ENCODE measurements around the gene CBX4.
"Not testable (repeated sequence)": the region's sequence is repeated elsewhere in the genome, so short reads cannot be mapped to it uniquely, and the experiment has no call there.

Gene CBX4

DNA sequence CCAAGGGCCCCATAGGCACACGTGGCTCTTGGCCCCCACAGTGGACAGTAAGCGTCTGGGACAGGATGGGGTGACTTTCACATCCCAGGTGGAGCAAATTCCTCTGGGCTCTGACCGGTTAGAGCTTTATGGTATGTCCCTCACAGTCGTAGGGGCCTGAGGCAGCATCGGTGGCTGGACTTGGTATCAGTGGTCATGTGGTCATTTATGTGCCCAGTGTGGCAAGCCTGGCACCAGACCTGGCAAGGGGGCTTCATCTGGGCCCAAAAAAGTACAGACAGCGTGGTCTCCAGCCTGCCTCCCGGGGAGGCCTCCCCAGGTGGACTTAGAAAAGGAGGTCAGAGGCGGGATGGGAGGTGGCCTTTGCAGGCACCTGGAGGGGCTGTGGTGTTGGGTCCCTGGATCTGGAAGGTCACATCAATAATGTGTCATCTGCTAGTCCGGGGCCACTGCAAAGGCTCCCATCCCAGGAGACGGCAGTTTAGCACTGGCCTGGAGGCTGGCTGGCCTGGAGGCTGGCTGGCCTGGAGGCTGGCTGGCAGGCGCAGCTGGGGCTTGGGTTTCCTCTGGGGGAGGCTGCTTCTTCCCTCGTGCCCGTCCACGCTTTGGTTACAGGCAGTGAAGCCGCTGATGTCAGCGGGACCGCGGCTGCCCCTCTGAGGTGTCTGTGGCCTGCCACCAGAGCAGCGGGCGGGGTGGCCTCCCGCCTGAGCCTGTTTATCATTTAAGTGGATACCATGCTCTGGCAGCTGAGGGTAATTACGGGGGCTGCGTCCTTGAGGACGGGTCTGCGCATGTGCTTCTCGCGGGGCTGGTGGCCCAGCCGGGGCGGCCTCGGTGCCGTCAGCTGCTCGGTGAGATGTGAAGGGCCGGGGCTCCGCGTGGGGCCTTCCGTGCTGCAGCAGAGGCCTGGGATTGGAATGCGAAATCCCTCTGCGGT lies 20.7 kb upstream of the CBX4 start:
- TF ChIP-seq, protein P1, sequence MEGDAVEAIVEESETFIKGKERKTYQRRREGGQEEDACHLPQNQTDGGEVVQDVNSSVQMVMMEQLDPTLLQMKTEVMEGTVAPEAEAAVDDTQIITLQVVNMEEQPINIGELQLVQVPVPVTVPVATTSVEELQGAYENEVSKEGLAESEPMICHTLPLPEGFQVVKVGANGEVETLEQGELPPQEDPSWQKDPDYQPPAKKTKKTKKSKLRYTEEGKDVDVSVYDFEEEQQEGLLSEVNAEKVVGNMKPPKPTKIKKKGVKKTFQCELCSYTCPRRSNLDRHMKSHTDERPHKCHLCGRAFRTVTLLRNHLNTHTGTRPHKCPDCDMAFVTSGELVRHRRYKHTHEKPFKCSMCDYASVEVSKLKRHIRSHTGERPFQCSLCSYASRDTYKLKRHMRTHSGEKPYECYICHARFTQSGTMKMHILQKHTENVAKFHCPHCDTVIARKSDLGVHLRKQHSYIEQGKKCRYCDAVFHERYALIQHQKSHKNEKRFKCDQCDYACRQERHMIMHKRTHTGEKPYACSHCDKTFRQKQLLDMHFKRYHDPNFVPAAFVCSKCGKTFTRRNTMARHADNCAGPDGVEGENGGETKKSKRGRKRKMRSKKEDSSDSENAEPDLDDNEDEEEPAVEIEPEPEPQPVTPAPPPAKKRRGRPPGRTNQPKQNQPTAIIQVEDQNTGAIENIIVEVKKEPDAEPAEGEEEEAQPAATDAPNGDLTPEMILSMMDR (IDR thresholded peaks at IDR 0.05) = no peak
- H3K4me3 ChIP-seq = no peak overlapping the region
- no peak overlapping the region for H3K27ac ChIP-seq
- no peak for DNase-seq (ENCODE audit: low spot score)

DNA sequence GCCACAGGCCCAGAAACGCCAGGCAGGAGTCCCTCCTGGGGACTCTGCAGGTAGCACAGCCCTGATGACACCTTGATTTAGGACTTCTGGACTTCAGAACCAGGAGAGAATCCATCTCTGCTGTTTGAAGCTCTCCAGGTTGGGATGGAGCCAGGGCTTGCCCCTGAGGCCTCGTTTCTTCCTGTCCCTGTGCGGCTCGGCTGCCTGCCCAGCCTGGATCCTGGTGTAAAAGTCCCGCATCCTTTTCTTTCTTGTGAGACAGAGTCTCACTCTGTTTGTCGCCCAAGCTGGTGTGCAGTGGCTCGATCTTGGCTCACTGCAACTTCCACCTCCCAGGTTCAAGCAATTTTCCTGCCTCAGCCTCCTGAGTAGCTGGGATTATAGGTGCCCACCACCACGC lies 17.9 kb upstream of the CBX4 start:
- Histone ChIP-seq H3K27ac (no peak overlapping the region), H3K4me3 (no peak overlapping the region)
- TF ChIP-seq, protein P1 (IDR thresholded peaks at IDR 0.05) = no peak
- DNase-seq (ENCODE audit: low spot score) = no peak

DNA sequence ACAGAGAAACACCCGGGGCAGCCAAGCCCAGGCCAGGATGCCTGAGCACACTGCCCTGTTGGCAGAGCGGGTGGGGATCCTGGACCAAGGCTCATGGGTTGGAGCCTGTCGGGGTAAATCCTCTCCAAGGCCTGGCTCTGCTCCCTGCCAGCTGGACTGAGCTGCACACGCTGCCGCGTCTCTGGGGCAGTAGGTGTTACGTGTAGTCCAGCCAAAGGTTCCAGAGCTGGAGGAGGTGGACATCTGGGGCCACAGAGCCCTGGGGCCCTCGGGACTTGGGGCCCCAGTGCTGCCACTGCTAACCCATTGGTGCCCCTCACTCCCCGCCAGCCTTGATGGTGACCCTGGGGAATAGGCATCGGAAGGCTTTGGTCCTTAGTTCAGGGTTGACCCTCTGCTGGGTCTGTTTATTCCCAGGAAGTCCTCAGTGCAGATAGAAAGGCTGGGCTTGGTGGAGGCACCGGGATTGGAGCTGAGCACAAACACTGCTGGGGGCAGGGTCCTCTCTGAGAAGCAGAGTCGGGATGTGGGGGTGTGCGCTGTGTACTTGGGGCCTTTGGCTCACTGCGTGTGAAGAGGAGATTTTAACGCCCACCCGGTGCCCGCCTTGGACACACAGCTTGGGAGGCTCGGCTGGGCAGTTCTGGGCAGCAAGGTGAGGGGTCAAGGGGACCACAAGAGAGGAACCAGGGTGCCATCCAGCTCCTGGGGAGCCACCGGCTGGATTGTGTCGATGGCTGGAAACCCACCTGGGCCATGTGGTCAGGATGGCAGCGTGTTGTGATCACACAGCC lies 16.3 kb upstream of the CBX4 start:
- no peak for DNase-seq (ENCODE audit: low spot score)
- TF ChIP-seq, protein P1 (IDR thresholded peaks at IDR 0.05) = no peak
- Histone ChIP-seq H3K27ac (no peak overlapping the region), H3K4me3 (no peak overlapping the region)

DNA sequence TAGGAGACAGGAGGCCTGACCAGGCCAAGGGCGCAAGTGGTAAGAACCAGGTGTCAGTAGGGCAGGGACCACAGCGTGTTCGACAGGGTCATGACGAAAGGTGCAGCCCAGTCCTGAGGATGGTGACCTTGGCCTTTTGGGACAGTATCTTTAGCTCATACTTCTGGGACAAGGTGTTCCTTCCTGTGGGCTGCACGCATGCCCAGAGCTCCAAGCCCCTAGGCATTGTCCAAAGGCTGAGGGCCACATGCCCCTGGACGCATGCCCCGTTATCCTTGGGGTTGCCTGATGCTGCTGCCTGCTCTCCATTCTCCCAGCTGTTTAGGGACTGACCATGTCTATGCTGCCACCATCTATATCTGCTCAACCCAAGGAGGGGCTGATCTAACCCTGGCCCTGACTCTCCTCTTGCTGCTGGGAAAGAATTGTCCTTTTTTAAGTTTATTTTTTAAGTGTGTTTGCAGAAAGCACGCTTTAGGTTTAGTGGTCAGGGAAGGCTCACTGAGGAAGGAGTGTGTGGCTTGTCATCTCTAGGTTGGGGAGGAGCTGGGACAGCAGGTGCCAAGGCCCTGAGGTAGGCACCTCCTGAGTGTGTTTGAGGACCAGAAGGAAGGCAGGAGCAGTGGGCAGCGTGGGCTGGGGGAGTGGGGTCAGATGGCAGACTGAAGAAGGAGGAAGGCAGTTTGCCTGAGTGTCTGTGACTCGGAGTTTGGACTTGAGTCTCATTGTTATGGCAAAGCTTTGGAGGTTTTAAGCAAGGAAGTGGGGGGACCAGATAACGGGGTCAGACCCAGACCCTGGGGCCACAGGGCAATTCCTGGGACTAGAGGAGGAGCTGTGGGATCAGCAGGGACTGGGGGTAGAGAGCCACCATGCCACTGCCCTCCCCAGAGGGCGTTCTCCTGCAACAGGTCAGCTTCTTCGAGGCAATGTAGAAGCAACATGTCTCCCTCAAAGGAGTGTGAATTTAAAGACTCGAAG lies 15.1 kb upstream of the CBX4 start:
- TF ChIP-seq, protein P1 (IDR thresholded peaks at IDR 0.05) = no peak
- Histone ChIP-seq H3K4me3 (no peak overlapping the region), H3K27ac (no peak overlapping the region)
- no peak for DNase-seq (ENCODE audit: low spot score)

DNA sequence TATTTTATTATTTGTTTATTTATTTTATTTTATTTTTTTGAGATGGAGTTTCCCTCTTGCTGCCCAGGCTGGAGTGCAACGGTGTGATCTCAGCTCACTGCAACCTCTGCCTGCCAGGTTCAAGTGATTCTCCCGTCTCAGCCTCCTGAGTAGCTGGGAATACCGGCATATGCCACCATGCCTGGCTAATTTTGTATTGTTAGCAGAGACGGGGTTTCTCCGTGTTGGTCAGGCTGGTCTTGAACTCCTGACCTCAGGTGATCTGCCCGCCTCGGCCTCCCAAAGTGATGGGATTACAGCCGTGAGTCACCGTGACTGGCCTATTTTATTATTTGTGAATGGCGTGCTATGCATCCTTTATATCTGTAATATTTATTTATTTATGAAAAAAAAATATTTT lies 13.9 kb upstream of the CBX4 start:
- not testable (repeated sequence) for H3K27ac ChIP-seq; DNase-seq (ENCODE audit: low spot score); H3K4me3 ChIP-seq

DNA sequence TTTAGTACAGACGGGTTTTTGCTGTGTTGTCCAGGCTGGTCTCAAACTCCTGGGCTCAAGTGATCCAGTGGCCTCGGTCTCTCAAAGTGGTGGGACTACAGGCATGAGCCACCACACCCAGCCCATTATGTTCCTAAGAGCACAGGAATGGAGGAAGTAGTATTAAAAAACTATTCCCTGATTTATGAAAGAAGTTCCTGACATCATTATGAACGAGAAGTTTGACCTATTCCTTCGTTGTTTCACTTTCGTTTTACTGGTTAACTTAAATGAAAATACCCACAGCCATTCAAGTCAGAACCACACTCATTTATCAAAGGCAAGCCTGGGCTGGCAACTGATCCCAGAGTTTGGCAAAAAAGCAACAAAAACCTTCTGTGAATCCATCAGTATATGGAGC lies 13.5 kb upstream of the CBX4 start:
- H3K4me3 ChIP-seq = peak overlapping the region; percentile 32
- H3K27ac ChIP-seq = no peak overlapping the region
- TF ChIP-seq, protein P1 (IDR thresholded peaks at IDR 0.05) = no peak
- DNase-seq (ENCODE audit: low spot score) = no peak

DNA sequence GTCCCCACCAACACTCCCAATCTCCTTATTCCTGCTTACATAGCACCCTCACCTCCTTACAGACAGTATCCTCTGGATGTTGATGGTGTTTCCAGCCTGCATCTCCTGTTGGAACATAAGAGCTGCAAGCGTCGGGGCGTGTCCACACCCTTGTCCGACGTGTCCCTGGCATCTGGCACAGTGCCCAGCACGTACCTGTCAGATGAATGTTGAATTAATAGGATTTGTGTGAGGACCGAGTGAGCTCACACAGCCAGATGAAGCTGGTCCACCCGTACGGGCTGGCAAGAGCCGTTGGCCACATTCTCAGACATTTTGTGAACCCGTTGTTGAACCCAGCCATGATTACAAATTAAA lies 12.2 kb upstream of the CBX4 start:
- peak; percentile 50 for DNase-seq (ENCODE audit: low spot score)
- TF ChIP-seq, protein P1 (IDR thresholded peaks at IDR 0.05) = no peak

More for the DNA sequence above, 12.2 kb upstream of the CBX4 start:
- Histone ChIP-seq H3K4me3 (no peak overlapping the region), H3K27ac (no peak overlapping the region)

Measured in coronary artery (tissue), 2 donors.